SK-N-SH treated with all-trans-retinoic acid at 6 μM for 48 hours (cell line): ENCODE measurements around the gene FCSK.

Source experiments
- CREB5 ChIP-seq: fragments of 250-450 bp; sonication (Bioruptor Pico); IDR thresholded peaks from 2 replicates; pipeline ENCODE4 v1.5.1; 2020; ENCODE audit warnings: low read depth, mild to moderate bottlenecking, moderate library complexity
- CSRNP3 ChIP-seq: fragments of 250-450 bp; sonication (Bioruptor Pico); IDR thresholded peaks from 2 replicates; pipeline ENCODE4 v1.5.1; 2021; ENCODE audit warnings: mild to moderate bottlenecking, moderate library complexity
- ESRRG ChIP-seq: fragments of 250-450 bp; sonication (Bioruptor Pico); IDR thresholded peaks from 2 replicates; pipeline ENCODE4 v1.6.1; 2021; ENCODE audit warnings: mild to moderate bottlenecking
- GLIS3 ChIP-seq: fragments of 250-450 bp; sonication (Bioruptor Pico); IDR thresholded peaks from 2 replicates; pipeline ENCODE4 v1.5.0; 2020; ENCODE audit warnings: mild to moderate bottlenecking, moderate library complexity
- PATZ1 ChIP-seq: fragments of 250-450 bp; sonication (Bioruptor Pico); IDR thresholded peaks from 2 replicates; pipeline ENCODE4 v1.8.0; 2020; ENCODE audit warnings: mild to moderate bottlenecking, moderate library complexity, borderline replicate concordance
- POU6F1 ChIP-seq: fragments of 250-450 bp; sonication (Bioruptor Pico); IDR thresholded peaks from 2 replicates; pipeline ENCODE4 v1.8.0; 2021; ENCODE audit warnings: low read depth, mild to moderate bottlenecking, moderate library complexity, borderline replicate concordance
- PPARA ChIP-seq: fragments of 250-450 bp; sonication (Bioruptor Pico); IDR thresholded peaks from 2 replicates; pipeline ENCODE4 v1.5.0; 2020; ENCODE audit warnings: mild to moderate bottlenecking, borderline replicate concordance
- SNAI2 ChIP-seq: fragments of 250-450 bp; sonication (Bioruptor Pico); IDR thresholded peaks from 2 replicates; pipeline ENCODE4 v1.5.0; 2020; ENCODE audit warnings: mild to moderate bottlenecking, moderate library complexity
- TOX ChIP-seq: fragments of 250-450 bp; sonication (Bioruptor Pico); IDR thresholded peaks from 2 replicates; pipeline ENCODE4 v1.8.0; 2021; ENCODE audit warnings: mild to moderate bottlenecking, moderate library complexity, borderline replicate concordance
- ZC3H10 ChIP-seq: fragments of 250-450 bp; sonication (Bioruptor Pico); IDR thresholded peaks from 2 replicates; pipeline ENCODE4 v1.5.1; 2021; ENCODE audit warnings: mild to moderate bottlenecking, moderate library complexity
- ZFP30 ChIP-seq: fragments of 450-650 bp; formaldehyde crosslinking; IDR thresholded peaks from 2 replicates; pipeline ENCODE4 v1.5.0; 2022; ENCODE audit warnings: mild to moderate bottlenecking, moderate library complexity

GRCh38 chr16:70465999-70466804 lies 11.8 kb downstream of the FCSK start:
- TF ChIP-seq ZC3H10 (no peak), SNAI2 (CRISPR knock-in tag) (no peak), POU6F1 (CRISPR knock-in tag) (no peak), PATZ1 (CRISPR knock-in tag) (no peak), PPARA (no peak), ZFP30 (CRISPR knock-in tag) (no peak), TOX (CRISPR knock-in tag) (no peak), CREB5 (CRISPR knock-in tag) (no peak), CSRNP3 (CRISPR knock-in tag) (no peak), GLIS3 (CRISPR knock-in tag) (no peak), ESRRG (CRISPR knock-in tag) (no peak)
